DMS 273 treated with DMSO at 0.1 percent for 48 hours (cell line): ENCODE data around the gene CFAP54.
"Not testable (repeated sequence)": the region's sequence is repeated elsewhere in the genome, so short reads cannot be mapped to it uniquely, and the experiment has no call there.

Experiments
- DNase-seq: peaks from one replicate; lab custom pipeline; 2025; lab: John Stamatoyannopoulos, UW

The CFAP54 gene

GRCh38 chr12:96635844-96636243, 146.5 kb downstream of the CFAP54 start:
- no peak for DNase-seq

- DNase-seq = no peak
These were observed 147.5 kb downstream of the CFAP54 start for GRCh38 chr12:96636895-96637294.

- no peak for DNase-seq
These were observed 159.5 kb downstream of the CFAP54 start for GRCh38 chr12:96648923-96649322.

GRCh38 chr12:96652870-96653269, 163.5 kb downstream of the CFAP54 start:
- DNase-seq = no peak

GRCh38 chr12:96658075-96658474, 168.7 kb downstream of the CFAP54 start:
- no peak for DNase-seq

GRCh38 chr12:96669786-96670185, 180.4 kb downstream of the CFAP54 start:
- DNase-seq = no peak

- no peak for DNase-seq
These were observed 181.0 kb downstream of the CFAP54 start for GRCh38 chr12:96670334-96670899.

- not testable (repeated sequence) for DNase-seq
These were observed 186.1 kb downstream of the CFAP54 start for GRCh38 chr12:96675519-96675918.

- DNase-seq = no peak
These were observed 188.0 kb downstream of the CFAP54 start for GRCh38 chr12:96677363-96677762.

GRCh38 chr12:96687719-96688118, 198.3 kb downstream of the CFAP54 start:
- DNase-seq = no peak

GRCh38 chr12:96698521-96698920, 209.1 kb downstream of the CFAP54 start:
- DNase-seq = no peak

GRCh38 chr12:96698965-96699364, 209.6 kb downstream of the CFAP54 start:
- DNase-seq = no peak

GRCh38 chr12:96701856-96702255, 212.5 kb downstream of the CFAP54 start:
- no peak for DNase-seq

GRCh38 chr12:96710127-96710745, 220.9 kb downstream of the CFAP54 start:
- no peak for DNase-seq

- no peak for DNase-seq
These were observed 222.0 kb downstream of the CFAP54 start for GRCh38 chr12:96711364-96711763.

- no peak for DNase-seq
These were observed 224.8 kb downstream of the CFAP54 start for GRCh38 chr12:96714199-96714598.

GRCh38 chr12:96719660-96720362, 230.4 kb downstream of the CFAP54 start:
- DNase-seq = no peak

GRCh38 chr12:96720363-96720705, 231.0 kb downstream of the CFAP54 start:
- DNase-seq = no peak

- DNase-seq = not testable (repeated sequence)
These were observed 240.1 kb downstream of the CFAP54 start for GRCh38 chr12:96729466-96729865.

GRCh38 chr12:96729886-96730285, 240.5 kb downstream of the CFAP54 start:
- DNase-seq = no peak

- DNase-seq = no peak
These were observed 254.2 kb downstream of the CFAP54 start for GRCh38 chr12:96743606-96744005.

GRCh38 chr12:96749999-96750398, 260.6 kb downstream of the CFAP54 start:
- DNase-seq = no peak

- no peak for DNase-seq
These were observed 262.2 kb downstream of the CFAP54 start for GRCh38 chr12:96751626-96752025.

- DNase-seq = no peak
These were observed 262.8 kb downstream of the CFAP54 start for GRCh38 chr12:96752211-96752610.
